Transverse colon (tissue), 4 donors: Measurements from ENCODE around the gene MOB1B. TPM values are rescaled to one million over a fixed set of nuclear protein-coding genes. Genes with fewer than 3 reads are reported as not detected.

ENCODE experiments used
- DNase-seq: peaks from one replicate; pipeline ENCODE4 v3.0.0-alpha.2; 2019
- H3K27ac ChIP-seq, 4 donors: fragments of 200-600 bp; sonication (generic); 2 replicates each; pipeline ENCODE4 v1.5.1; 2016 to 2018; ENCODE audit warnings: inconsistent platforms in 4 of 4
- H3K27me3 ChIP-seq: fragments of 200-600 bp; sonication (generic); 2 replicates; pipeline ENCODE4 v1.5.1; 2017; ENCODE audit warnings: inconsistent platforms
- H3K36me3 ChIP-seq, 4 donors: fragments of 200-600 bp; sonication (generic); 2 replicates each; pipeline ENCODE4 v1.5.1; 2017 to 2019; ENCODE audit warnings: inconsistent platforms in 4 of 4
- H3K4me1 ChIP-seq, 4 donors: fragments of 200-600 bp; sonication (generic); 2 replicates each; pipeline ENCODE4 v1.5.1; 2017 to 2020; ENCODE audit warnings: inconsistent platforms in 4 of 4
- H3K4me3 ChIP-seq, 4 donors: fragments of 200-600 bp; sonication (generic); 1 replicate in 1 of 4; 2 replicates in 3 of 4; pipeline versions ENCODE4 v1.5.1 to v1.6.1; 2017 to 2019; ENCODE audit warnings: inconsistent platforms in 4 of 4
- H3K9me3 ChIP-seq, 2 donors: fragments of 200-600 bp; sonication (generic); 2 replicates each; pipeline ENCODE4 v1.5.1; 2017 to 2019; ENCODE audit warnings: inconsistent platforms in 2 of 2
- CTCF ChIP-seq, 5 experiments: fragments of 200-600 bp in 3 of 5; fragments of 450-650 bp in 2 of 5; sonication (generic) in 3 of 5; IDR thresholded peaks; 1 replicate in 2 of 5; 2 replicates in 3 of 5; pipeline ENCODE4 v1.5.1; 2016 to 2017; ENCODE audit warnings: antibody characterized with exemption in 5 of 5, inconsistent platforms in 3 of 5, mild to moderate bottlenecking in 2 of 5, moderate library complexity in 1 of 5
- EP300 ChIP-seq: sonication (generic); formaldehyde crosslinking; IDR thresholded peaks from one replicate; pipeline ENCODE4 v1.6.1; 2017; ENCODE audit warnings: antibody characterized with exemption, low read depth
- POLR2A ChIP-seq: fragments of 450-650 bp; IDR thresholded peaks from one replicate; pipeline ENCODE4 v1.6.1; 2016; ENCODE audit warnings: antibody characterized with exemption, mild to moderate bottlenecking, moderate library complexity
- POLR2AphosphoS5 ChIP-seq, 3 donors: sonication (generic); formaldehyde crosslinking; IDR thresholded peaks; one replicate each; pipeline ENCODE4 v1.6.1; 2016; ENCODE audit warnings: antibody characterized with exemption in 3 of 3
- WGBS, 2 donors: methylation state at CpG; one replicate each; pipeline ENCODE4 v1.1.5; 2018; ENCODE audit warnings: low coverage in 1 of 2; 5-methylcytosine and 5-hydroxymethylcytosine counted together
- in situ Hi-C, 4 donors: fragments of 200-750 bp; cut with MboI; loops; one replicate each; pipeline versions ENCODE4 v1.15.0 to v1.15.1; 2017; ENCODE audit warnings: low sequenced_read_pairs in 3 of 4, low pct_ligation_motif_present in 1 of 4, low pct_unique_long_range_greater_than_20kb in 1 of 4
- intact Hi-C: fragments of 100-400 bp; cut with DNase I; formaldehyde crosslinking; loops from one replicate; pipeline ENCODE4 v1.15.1; 2023; ENCODE audit warnings: low total_unique reads
- total RNA-seq, 4 donors: library from RNA; depleted of rRNA; stranded (reverse); fragments of >200 nt; gene quantifications; one replicate each; pipeline ENCODE4 v1.1.0, GENCODE V29; 2016

The MOB1B gene
- total RNA-seq, 4 donors from 2014 or later: 6.7 to 15.4 (median 11.0) TPM

GRCh38 chr4:70902577-70903290 is 565 bp downstream of the MOB1B start:
- in situ Hi-C loops (loop anchor here in 1 of 4 donors (25.0 kb wide), 1 partner anchor 110 kb away; no protein-coding TSS in a partner anchor), intact Hi-C loops (loop anchor here (10.0 kb wide), 1 partner anchor 92 kb away; the partner anchor contains the start of gene DCK)
- TF ChIP-seq CTCF (IDR thresholded peaks at IDR 0.05) (no peak), POLR2AphosphoS5 (IDR thresholded peaks at IDR 0.05) (no peak), EP300 (no peak), POLR2A (no peak)
- Histone ChIP-seq H3K9me3 (no peaks in the 10 kb centered on the region), H3K27me3 (no peaks in the 10 kb centered on the region), H3K4me1 (peaks cover 0 to 13% (median 5%) of the 10 kb centered on the region in 4 donors), H3K36me3 (no peaks in the 10 kb centered on the region), H3K27ac (peak overlapping the region; percentile 84 to 91 (median 88)), H3K4me3 (peak overlapping the region; percentile 65 to 91 (median 72))
- WGBS, 2 donors: 0% methylated on average over 6 to 47 of the region's 48 CpGs
- DNase-seq: no peak

- H3K27ac ChIP-seq: peak overlapping the region; percentile 84 to 91 (median 88)
- H3K4me1 ChIP-seq: peaks cover 0 to 13% (median 5%) of the 10 kb centered on the region in 4 donors
- H3K36me3 ChIP-seq: no peaks in the 10 kb centered on the region
- no peaks in the 10 kb centered on the region for H3K9me3 ChIP-seq
- intact Hi-C loops (loop anchor here (10.0 kb wide), 1 partner anchor 92 kb away; the partner anchor contains the start of gene DCK), in situ Hi-C loops (loop anchor here in 1 of 4 donors (25.0 kb wide), 1 partner anchor 109 kb away; no protein-coding TSS in a partner anchor)
- no peak for DNase-seq
- 0 to 6% methylated on average over 5 of the region's 5 CpGs for WGBS, 2 donors
- TF ChIP-seq POLR2AphosphoS5 (IDR thresholded peaks at IDR 0.05) (no peak), EP300 (no peak), CTCF (IDR thresholded peaks at IDR 0.05) (no peak), POLR2A (no peak)
- peak overlapping the region; percentile 65 to 91 (median 72) for H3K4me3 ChIP-seq
- no peaks in the 10 kb centered on the region for H3K27me3 ChIP-seq
These were observed 1.1 kb downstream of the MOB1B start for GRCh38 chr4:70903291-70903603.

GRCh38 chr4:70908993-70909556 is 6.9 kb downstream of the MOB1B start:
- no peak overlapping the region for H3K4me3 ChIP-seq

More at GRCh38 chr4:70908993-70909556, 6.9 kb downstream of the MOB1B start:
- in situ Hi-C loops: loop anchor here in 1 of 4 donors (25.0 kb wide), 1 partner anchor 103 kb away; no protein-coding TSS in a partner anchor
- no peaks in the 10 kb centered on the region for H3K9me3 ChIP-seq
- WGBS, 2 donors: 71% methylated on average over 3 of the region's 3 CpGs; no CpG with 5 or more reads in 1 of the 2 donors
- H3K36me3 ChIP-seq: no peaks in the 10 kb centered on the region
- H3K27ac ChIP-seq: no peak overlapping the region
- no peak for DNase-seq
- peaks cover 0 to 6% (median 2%) of the 10 kb centered on the region in 4 donors for H3K4me1 ChIP-seq
- H3K27me3 ChIP-seq: no peaks in the 10 kb centered on the region
- intact Hi-C loops: loop anchor here (10.0 kb wide), 1 partner anchor 86 kb away; the partner anchor contains the start of gene DCK
- TF ChIP-seq CTCF (IDR thresholded peaks at IDR 0.05) (no peak), POLR2A (no peak), POLR2AphosphoS5 (IDR thresholded peaks at IDR 0.05) (no peak), EP300 (no peak)
